GM23338 (cell line): ENCODE data around the gene PAMR1. TPM values are rescaled to one million over a fixed set of nuclear protein-coding genes. Genes with fewer than 3 reads are reported as not detected.
A peak's percentile ranks its signal among the peaks of the same experiment; 100 is the strongest.

Experiments used
- ATAC-seq: fragments of 200-7000 bp; cut with Tn5 transposase; 3 replicates; pipeline ENCODE4 v1.9.1; 2020
- DNase-seq: peaks from one replicate; pipeline ENCODE4 v3.0.0-alpha.2; 2015; ENCODE audit warnings: low spot score
- H2AFZ ChIP-seq: fragments of 200-600 bp; sonication (generic); 2 replicates; pipeline ENCODE4 v1.8.0; 2016; ENCODE audit warnings: antibody characterized with exemption, mild to moderate bottlenecking, moderate library complexity
- H3F3A ChIP-seq: fragments of 200-600 bp; sonication (generic); replicated peaks from 2 replicates; pipeline ENCODE4 v1.8.0; 2017; ENCODE audit warnings: antibody characterized with exemption, mixed run types, low read depth
- H3K27ac ChIP-seq: fragments of 200-600 bp; sonication (generic); 2 replicates; pipeline ENCODE4 v1.6.1; 2016; ENCODE audit warnings: low read depth
- H3K27me3 ChIP-seq: fragments of 200-600 bp; sonication (generic); 2 replicates; pipeline ENCODE4 v1.8.0; 2016; ENCODE audit warnings: mild to moderate bottlenecking, mixed run types, moderate library complexity; ENCODE audit not compliant: insufficient read depth
- H3K36me3 ChIP-seq: fragments of 200-600 bp; sonication (generic); 2 replicates; pipeline ENCODE4 v1.8.0; 2016; ENCODE audit warnings: mild to moderate bottlenecking; ENCODE audit not compliant: insufficient read depth
- H3K4me1 ChIP-seq: fragments of 200-600 bp; sonication (generic); 2 replicates; pipeline ENCODE4 v1.8.0; 2016; ENCODE audit warnings: mild to moderate bottlenecking, moderate library complexity; ENCODE audit not compliant: insufficient read depth
- H3K4me2 ChIP-seq: fragments of 200-600 bp; sonication (generic); 2 replicates; pipeline ENCODE4 v1.7.1; 2017; ENCODE audit warnings: mixed run types
- H3K4me3 ChIP-seq: fragments of 200-600 bp; sonication (generic); 2 replicates; pipeline ENCODE4 v1.6.1; 2016; ENCODE audit warnings: mixed run types
- H3K79me2 ChIP-seq: fragments of 200-600 bp; sonication (generic); replicated peaks from 2 replicates; pipeline ENCODE4 v1.8.0; 2017; ENCODE audit warnings: mild to moderate bottlenecking; ENCODE audit not compliant: insufficient read depth
- H3K9me2 ChIP-seq: fragments of 200-600 bp; sonication (generic); 2 replicates; pipeline ENCODE4 v1.8.0; 2017; ENCODE audit not compliant: insufficient read depth
- H4K20me1 ChIP-seq: fragments of 200-600 bp; sonication (generic); replicated peaks from 2 replicates; pipeline ENCODE4 v1.8.0; 2017; ENCODE audit warnings: mild to moderate bottlenecking; ENCODE audit not compliant: insufficient read depth
- H3K27ac Mint-ChIP-seq: 2 replicates; pipeline ENCODE4 v1.8.0; 2020; ENCODE audit warnings: inconsistent platforms, mild to moderate bottlenecking, moderate library complexity, mixed read lengths
- H3K27me3 Mint-ChIP-seq: 3 replicates; pipeline ENCODE4 v1.8.0; 2022; ENCODE audit warnings: low read depth, mild to moderate bottlenecking, moderate library complexity, mixed read lengths, inconsistent platforms; ENCODE audit not compliant: insufficient read depth, poor library complexity
- H3K36me3 Mint-ChIP-seq: 3 replicates; pipeline ENCODE4 v1.8.0; 2021; ENCODE audit warnings: low read depth, mild to moderate bottlenecking, inconsistent platforms, moderate library complexity, mixed read lengths
- H3K4me1 Mint-ChIP-seq: 3 replicates; pipeline ENCODE4 v1.8.0; 2020; ENCODE audit warnings: mild to moderate bottlenecking, inconsistent platforms, mixed read lengths
- H3K4me3 Mint-ChIP-seq: 3 replicates; pipeline ENCODE4 v1.8.0; 2021; ENCODE audit warnings: moderate library complexity, mild to moderate bottlenecking, inconsistent platforms, mixed read lengths
- H3K9me3 Mint-ChIP-seq: 3 replicates; pipeline ENCODE4 v1.8.0; 2020; ENCODE audit warnings: moderate library complexity, mild to moderate bottlenecking, inconsistent platforms, mixed read lengths
- EZH2 ChIP-seq: fragments of 200-600 bp; sonication (generic); IDR thresholded peaks from one replicate; pipeline ENCODE4 v1.8.0; 2017; ENCODE audit warnings: antibody characterized with exemption, mild to moderate bottlenecking, low read depth; ENCODE audit not compliant: unreplicated experiment
- EZH2phosphoT487 ChIP-seq: fragments of 200-600 bp; sonication (generic); IDR thresholded peaks from one replicate; pipeline ENCODE4 v1.8.1; 2018; ENCODE audit warnings: antibody characterized with exemption; ENCODE audit not compliant: unreplicated experiment
- JUNB ChIP-seq: IDR thresholded peaks from one replicate; pipeline ENCODE4 v1.6.1; 2016; ENCODE audit warnings: antibody characterized with exemption; ENCODE audit not compliant: unreplicated experiment
- NANOG ChIP-seq: IDR thresholded peaks from 2 replicates; pipeline ENCODE4 v1.6.1; 2016; ENCODE audit warnings: antibody characterized with exemption, borderline replicate concordance
- STAT1 ChIP-seq: IDR thresholded peaks from one replicate; pipeline ENCODE4 v1.6.1; 2016; ENCODE audit warnings: antibody characterized with exemption; ENCODE audit not compliant: unreplicated experiment
- polyA plus RNA-seq: library from polyadenylated mRNA; unstranded; fragments of >200 nt; fragmentation: Nextera tagmentation; extraction: Ambion mirVana; gene quantifications from 2 replicates; pipeline ENCODE4 v1.2.1, GENCODE V29; 2016
- total RNA-seq: library from RNA; depleted of rRNA; stranded (reverse); fragments of >200 nt; shearing (Covaris generic); gene quantifications from 2 replicates; pipeline ENCODE4 v1.2.3, GENCODE V29; 2014

PAMR1 gene
- total and polyA plus RNA-seq, 2 experiments from 2014 or later, result 1.6 to 3.1 TPM

- ATAC-seq (no peak), DNase-seq (no peak)
- Histone ChIP-seq H3K36me3 (no peaks in the 10 kb centered on the region), H3K27ac (no peak overlapping the region), H3K79me2 (no peaks in the 10 kb centered on the region), H3K4me1 (peaks cover 9% of the 10 kb centered on the region; the same call in 1 of the 2 replicates), H2AFZ (no peak overlapping the region), H3K4me2 (no peak overlapping the region), H4K20me1 (no peaks in the 10 kb centered on the region), H3F3A (no peaks in the 10 kb centered on the region), H3K4me3 (no peak overlapping the region), H3K9me2 (no peaks in the 10 kb centered on the region), H3K27me3 (peaks cover 44% of the 10 kb centered on the region)
- TF ChIP-seq NANOG, result no peak
- no peaks in the 10 kb centered on the region for H3K9me3 Mint-ChIP-seq
- no peak overlapping the region for H3K4me3 Mint-ChIP-seq
- peaks cover 33% of the 10 kb centered on the region for H3K27me3 Mint-ChIP-seq
- H3K27ac Mint-ChIP-seq, result no peak overlapping the region
- H3K36me3 Mint-ChIP-seq, result no peaks in the 10 kb centered on the region
- peaks cover 13% of the 10 kb centered on the region; the same call in 2 of the 3 replicates for H3K4me1 Mint-ChIP-seq
Measured at GRCh38 chr11:35424157-35424940, 101.1 kb downstream of the PAMR1 start.

- no peaks in the 10 kb centered on the region for H3K36me3 ChIP-seq
- H4K20me1 ChIP-seq, result peaks cover 3% of the 10 kb centered on the region
- no peak for TF ChIP-seq EZH2phosphoT487
- no peak for TF ChIP-seq NANOG
- no peak for TF ChIP-seq JUNB
- H2AFZ ChIP-seq, result peak overlapping the region; percentile 98
- H3K27ac Mint-ChIP-seq, result no peak overlapping the region
- H3K9me2 ChIP-seq, result no peaks in the 10 kb centered on the region
- no peak overlapping the region for H3K27ac ChIP-seq
- H3K27me3 ChIP-seq, result peaks cover 84% of the 10 kb centered on the region
- H3K4me3 ChIP-seq, result peak overlapping the region; percentile 87
- peak overlapping the region; percentile 94 for H3K4me2 ChIP-seq
- H3K4me1 Mint-ChIP-seq, result peaks cover 13% of the 10 kb centered on the region; the same call in 2 of the 3 replicates
- H3K9me3 Mint-ChIP-seq, result peaks cover 3% of the 10 kb centered on the region; the same call in 1 of the 3 replicates
- peak; percentile 4; the same call in 1 of the 3 replicates for ATAC-seq
- no peaks in the 10 kb centered on the region for H3K79me2 ChIP-seq
- no peaks in the 10 kb centered on the region for H3F3A ChIP-seq
- peaks cover 14% of the 10 kb centered on the region; the same call in 1 of the 2 replicates for H3K4me1 ChIP-seq
- H3K27me3 Mint-ChIP-seq, result peaks cover 62% of the 10 kb centered on the region
- peak; percentile 53 for DNase-seq
- peak overlapping the region; percentile 80 for H3K4me3 Mint-ChIP-seq
- no peaks in the 10 kb centered on the region for H3K36me3 Mint-ChIP-seq
Measured at GRCh38 chr11:35420371-35420770, 105.0 kb downstream of the PAMR1 start.

- peaks cover 3% of the 10 kb centered on the region; the same call in 1 of the 3 replicates for H3K9me3 Mint-ChIP-seq
- no peaks in the 10 kb centered on the region for H3K9me2 ChIP-seq
- DNase-seq (peak; percentile 22), ATAC-seq (peak; percentile 5)
- peak overlapping the region; percentile 87 for H3K4me3 ChIP-seq
- peaks cover 65% of the 10 kb centered on the region for H3K27me3 Mint-ChIP-seq
- no peaks in the 10 kb centered on the region for H3K36me3 Mint-ChIP-seq
- no peaks in the 10 kb centered on the region for H3K79me2 ChIP-seq
- H4K20me1 ChIP-seq, result peaks cover 3% of the 10 kb centered on the region
- TF ChIP-seq STAT1 (no peak), EZH2 (peak; percentile 62)
- H3K4me3 Mint-ChIP-seq, result peak overlapping the region; percentile 80
- no peaks in the 10 kb centered on the region for H3F3A ChIP-seq
- H3K27ac ChIP-seq, result no peak overlapping the region
- peaks cover 89% of the 10 kb centered on the region for H3K27me3 ChIP-seq
- no peaks in the 10 kb centered on the region for H3K36me3 ChIP-seq
- H3K4me1 ChIP-seq, result peaks cover 14% of the 10 kb centered on the region; the same call in 1 of the 2 replicates
- H3K27ac Mint-ChIP-seq, result no peak overlapping the region
- H3K4me1 Mint-ChIP-seq, result peaks cover 13% of the 10 kb centered on the region; the same call in 2 of the 3 replicates
- H2AFZ ChIP-seq, result peak overlapping the region; percentile 98
- peak overlapping the region; percentile 94 for H3K4me2 ChIP-seq
Measured at GRCh38 chr11:35419830-35420333, 105.5 kb downstream of the PAMR1 start.
